Hematopoietic multipotent progenitor cell treated with erythropoietin and hydrocortisone succinate and interleukin-3 and kit ligand, for 17 days (in vitro differentiated cells): ENCODE results near the gene GADD45G.

Source experiments
- DNase-seq: peaks from one replicate; pipeline ENCODE4 v3.0.0-alpha.2; 2015; ENCODE audit warnings: low spot score

Gene GADD45G

GRCh38 chr9:89604729-89605464, at the start of gene GADD45G:
GADD45G (plus strand) TSS chr9:89605012; CDS start chr9:89605122, 110 bp downstream.
- DNase-seq: peak; percentile 65

GRCh38 chr9:89555036-89555415, 49.8 kb upstream of the GADD45G start:
- DNase-seq: no peak

- no peak for DNase-seq
Observed at GRCh38 chr9:89555451-89556375, 49.1 kb upstream of the GADD45G start.

- DNase-seq: no peak
Observed at GRCh38 chr9:89558196-89558899, 46.5 kb upstream of the GADD45G start.

DNA sequence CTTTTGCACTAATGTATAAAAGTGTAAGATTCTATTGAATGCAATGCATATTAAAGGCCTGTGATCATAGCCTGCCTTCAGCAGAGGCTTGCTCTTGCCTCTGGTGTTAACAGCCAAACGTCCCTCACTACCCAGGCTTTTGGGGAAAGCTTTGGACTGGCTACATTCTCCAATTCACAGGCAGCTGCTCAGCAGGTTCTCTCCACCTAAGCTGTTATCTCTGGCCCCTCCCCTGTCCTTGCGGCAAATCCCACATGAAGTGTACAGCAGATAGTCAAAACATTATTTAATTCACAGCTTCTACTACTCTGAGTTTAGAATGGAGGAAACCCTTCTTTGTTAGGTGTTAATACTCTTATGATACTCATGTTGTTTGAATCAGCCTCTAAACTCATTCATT, 45.9 kb upstream of the GADD45G start:
- DNase-seq: no peak

- DNase-seq: no peak
Observed at GRCh38 chr9:89562186-89562814, 42.5 kb upstream of the GADD45G start.

DNA sequence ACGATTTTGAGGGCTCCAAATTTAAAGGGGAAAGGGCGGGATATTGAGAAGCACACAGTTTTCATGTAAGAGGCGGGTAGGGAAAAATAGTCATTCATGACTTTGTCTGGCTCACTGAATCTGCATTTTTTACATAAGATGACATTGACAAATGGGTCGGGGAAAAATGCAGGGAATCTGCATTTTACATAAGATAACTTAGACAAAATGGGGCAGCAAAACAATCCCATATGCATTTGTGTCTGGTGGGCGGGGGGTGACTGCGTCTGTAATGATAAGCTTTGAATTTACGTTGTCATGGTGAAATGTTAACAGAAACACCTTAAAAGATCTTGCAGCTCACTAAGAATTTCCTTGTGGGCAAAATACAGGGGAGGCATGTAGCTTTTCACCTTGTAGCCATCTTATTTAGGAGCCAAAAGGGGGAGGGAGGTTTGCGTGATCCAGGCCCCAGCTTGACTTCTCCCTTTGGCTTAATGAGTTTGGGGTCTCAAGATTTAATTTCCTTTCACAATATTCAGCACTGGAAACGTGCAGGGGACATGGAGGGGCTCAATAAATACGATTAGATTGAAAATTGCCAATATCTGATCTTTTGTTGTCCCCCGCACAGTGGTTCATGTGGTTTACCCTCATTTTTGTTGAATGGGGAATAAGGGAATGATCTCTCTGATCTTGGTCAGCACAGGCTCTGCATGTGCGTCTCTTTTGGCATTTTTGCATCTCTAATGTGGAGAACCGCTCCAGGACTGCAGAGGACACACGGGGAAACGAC, 41.1 kb upstream of the GADD45G start:
- no peak for DNase-seq

DNA sequence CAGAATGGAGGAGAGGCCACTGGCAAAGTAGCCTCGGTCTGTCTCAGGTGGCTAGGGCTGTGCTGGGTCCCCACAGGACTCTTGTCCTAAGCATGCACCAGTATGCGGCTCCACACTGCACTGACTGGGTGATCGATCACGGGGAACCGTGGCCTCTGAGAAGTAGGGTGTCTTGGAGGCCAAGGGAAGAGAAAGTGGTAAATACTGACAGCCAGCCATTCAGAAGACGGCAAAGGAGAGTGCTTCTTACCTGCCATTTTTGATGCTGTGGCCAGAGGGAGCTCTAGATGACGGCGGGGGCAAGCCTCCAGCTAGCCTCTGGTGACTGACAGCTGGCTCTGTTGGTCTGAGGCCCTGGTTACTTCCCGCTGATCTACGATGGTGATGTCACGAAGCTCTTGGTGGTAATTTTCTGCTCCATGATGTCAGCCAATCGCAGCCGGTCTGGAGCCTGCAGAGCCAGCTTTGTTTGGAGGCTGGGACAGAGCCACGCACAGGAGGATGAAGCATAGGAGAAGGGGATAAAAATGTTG, 40.4 kb upstream of the GADD45G start:
- DNase-seq: no peak

GRCh38 chr9:89567649-89568048, 37.2 kb upstream of the GADD45G start:
- DNase-seq: no peak

- DNase-seq: no peak
Observed at GRCh38 chr9:89574309-89574708, 30.5 kb upstream of the GADD45G start.

DNA sequence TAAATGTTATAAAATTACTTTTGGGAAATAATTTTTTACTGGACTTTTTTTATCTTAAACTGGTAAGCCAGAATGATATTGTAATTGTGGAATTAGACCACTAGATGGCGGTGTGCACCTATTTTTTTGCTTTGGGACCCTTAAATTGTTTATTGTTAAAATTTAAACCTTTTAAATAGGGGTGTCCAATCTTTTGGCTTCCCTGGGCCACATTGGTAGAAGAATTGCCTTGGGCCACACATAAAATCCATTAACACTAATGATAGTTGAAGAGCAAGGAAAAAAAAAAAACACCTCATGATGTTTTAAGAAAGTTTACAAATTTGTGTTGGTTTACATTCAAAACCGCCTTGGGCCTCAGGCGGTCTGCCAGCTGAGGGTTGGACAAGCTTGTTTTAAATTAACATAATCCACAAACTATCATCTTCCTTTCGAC, 28.4 kb upstream of the GADD45G start:
- peak; percentile 65 for DNase-seq

DNA sequence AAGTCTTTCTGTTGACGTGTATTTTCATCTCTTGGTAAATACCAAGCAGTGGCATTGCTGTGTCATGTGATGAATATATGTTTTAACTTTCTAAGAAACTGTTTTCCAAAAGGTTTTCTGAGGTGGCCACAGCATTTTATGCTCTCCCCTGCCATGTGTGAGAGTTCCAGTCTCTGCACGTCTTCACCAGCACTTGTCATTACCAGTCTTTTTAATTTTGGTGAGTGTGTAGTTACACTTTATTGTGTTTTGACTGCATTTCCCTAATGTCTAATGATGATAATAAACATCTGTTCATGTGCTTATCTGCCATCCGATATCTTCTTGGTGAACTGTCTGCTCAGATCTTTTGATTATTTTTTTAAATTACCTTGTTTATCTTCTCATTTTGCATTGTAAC, 27.4 kb upstream of the GADD45G start:
- DNase-seq: no peak

DNA sequence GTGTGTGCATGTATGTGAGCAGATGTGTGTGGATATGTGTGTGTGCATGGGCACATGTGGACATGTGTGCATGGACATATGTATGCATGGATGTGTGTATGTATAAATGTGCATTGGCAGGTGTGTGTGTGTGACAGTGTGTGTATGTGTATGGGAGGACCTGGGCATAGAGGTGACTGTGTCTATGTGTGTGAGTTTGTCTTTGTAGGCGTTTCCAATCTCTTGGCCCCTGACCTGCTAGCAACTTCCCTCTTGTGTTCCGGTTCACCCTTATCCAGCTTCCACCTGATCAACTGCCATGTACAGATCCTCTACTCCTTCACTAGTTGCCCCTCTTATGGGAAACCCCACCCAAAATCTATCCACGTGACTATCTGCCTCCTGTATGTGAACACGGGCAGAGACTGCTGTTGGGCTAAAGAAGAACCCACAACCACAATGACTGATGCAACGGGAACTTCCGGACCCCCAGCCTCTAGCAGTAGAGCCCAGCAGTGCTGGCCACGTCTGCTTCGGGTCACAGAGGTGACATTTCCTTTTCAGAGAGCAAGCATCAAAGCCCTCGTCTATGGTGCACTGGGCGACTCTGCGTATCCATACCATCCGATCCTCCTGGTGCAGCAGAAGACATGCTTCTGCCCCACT, 24.9 kb upstream of the GADD45G start:
- no peak for DNase-seq

DNA sequence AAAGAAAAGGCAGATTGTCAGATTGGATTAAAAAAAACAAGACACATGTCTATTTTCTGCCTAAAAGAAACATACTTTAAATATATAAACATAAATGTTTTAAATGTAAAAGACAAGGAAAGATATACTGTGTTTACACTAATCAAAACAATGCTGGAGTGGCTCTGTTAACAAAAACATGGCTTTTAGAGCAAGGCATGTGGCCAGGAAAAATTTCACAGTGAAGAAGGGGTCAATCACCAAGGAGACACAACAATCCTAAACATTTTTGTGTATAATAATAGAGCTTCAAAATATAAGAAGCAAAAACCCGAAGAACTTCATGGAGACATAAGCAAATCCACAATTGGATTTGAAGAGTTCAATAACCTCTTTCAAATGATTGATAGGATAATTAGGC, 18.5 kb upstream of the GADD45G start:
- DNase-seq: no peak

DNA sequence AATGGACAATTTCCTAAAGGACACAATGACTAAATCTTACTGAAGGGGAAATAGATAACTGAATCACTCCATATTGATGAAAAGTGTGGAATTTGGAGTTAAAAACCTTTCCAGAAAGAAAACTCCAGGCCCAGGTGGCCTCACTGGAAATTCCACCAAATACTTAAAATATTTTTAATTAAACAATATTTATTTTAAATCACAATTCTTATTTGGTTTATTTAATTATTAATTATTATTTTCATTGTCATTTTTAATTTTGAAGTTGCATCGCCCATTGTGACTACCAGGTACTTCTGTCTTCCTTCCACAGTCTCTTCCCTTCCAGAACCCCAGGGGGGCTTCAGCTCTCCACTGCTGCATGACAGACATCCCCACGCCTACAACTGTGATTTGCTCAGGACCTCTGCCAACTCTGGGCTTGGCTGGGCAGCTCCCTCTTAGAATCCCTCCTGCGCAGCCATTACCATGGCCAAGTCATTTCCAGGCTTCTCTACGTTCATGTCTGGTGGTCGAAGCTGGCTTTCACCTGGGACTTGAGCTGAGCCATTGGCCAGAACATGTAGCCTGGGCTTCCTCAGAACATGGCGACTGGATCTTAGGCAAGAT, 16.4 kb upstream of the GADD45G start:
- DNase-seq: no peak

DNA sequence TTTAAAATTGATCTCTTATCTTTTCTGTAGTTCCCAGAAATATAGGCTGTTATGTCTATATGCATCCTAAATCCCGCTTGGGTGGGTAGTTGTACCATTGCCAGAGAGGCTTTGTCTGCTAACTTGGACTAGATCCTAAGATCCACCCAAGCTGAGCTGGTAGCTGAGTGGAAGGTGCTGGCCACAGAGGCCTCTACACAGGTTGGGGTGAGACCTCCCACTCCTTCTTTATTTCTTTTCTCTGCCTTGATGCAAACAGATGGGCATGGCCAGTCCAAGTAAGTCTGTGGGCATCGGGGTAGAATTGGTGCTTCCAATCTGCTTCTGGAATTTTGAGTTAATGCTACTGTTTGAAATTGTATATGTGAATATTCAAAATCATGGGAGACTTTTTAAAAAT, 14.4 kb upstream of the GADD45G start:
- no peak for DNase-seq

- no peak for DNase-seq
Observed at GRCh38 chr9:89591274-89592212, 13.3 kb upstream of the GADD45G start.

DNA sequence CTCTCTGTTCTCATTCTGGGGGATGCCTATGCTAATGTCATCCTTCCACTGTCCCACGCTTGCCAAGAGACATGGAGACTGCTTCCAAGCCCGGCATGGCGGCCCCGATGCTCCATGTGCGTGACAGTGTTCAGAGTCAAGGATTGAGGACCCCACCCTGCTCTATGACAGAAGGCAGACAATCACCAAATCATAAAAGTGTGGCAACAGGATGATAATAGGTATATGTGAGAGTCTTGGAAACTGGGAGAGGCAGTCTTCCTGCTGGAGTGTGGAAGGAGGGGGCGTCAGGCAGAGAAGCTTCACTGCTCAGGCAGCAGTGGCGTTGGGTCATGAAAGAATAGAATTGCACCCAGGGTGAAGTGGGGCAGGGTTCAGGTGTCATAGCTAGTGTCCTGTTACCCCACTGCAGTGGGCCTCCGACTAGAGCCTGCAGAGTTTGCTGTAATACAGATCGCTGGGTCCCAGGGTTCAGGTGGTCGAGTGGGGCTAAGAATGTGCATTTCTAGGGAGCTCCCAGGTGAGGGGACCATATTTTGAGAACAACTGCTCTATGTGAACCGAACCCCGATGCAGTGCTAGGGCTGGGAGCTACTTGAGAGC, 12.5 kb upstream of the GADD45G start:
- DNase-seq: no peak
